ENCODE data around the gene FGF8. TPM values are rescaled to one million over a fixed set of nuclear protein-coding genes. Genes with fewer than 3 reads are reported as not detected.

The FGF8 gene
- total and polyA plus RNA-seq, 2 of the 4 experiments (the other 2 are of a cell fraction) = 0.17 TPM; not detected in 1

GRCh38 chr10:101797403-101798059 lies 21.6 kb upstream of the FGF8 start:
- in situ Hi-C loops (cut with MboI; ENCODE audit: low sequenced_read_pairs) (no loop called here), dilution Hi-C loops (cut with HindIII; ENCODE audit: low sequenced_read_pairs, unreplicated experiment) (no loop called here), intact Hi-C loops (cut with micrococcal nuclease) (no loop called here)
- Histone ChIP-seq H3K9me3 (ENCODE audit: control insufficient read depth, insufficient read depth, low read length) (no peaks in the 10 kb centered on the region), H2BK120ac (ENCODE audit: low read depth, low read length) (no peak overlapping the region), H2BK20ac (ENCODE audit: low read depth, low read length) (no peak overlapping the region), H3K4me2 (ENCODE audit: low read depth, low read length) (no peak overlapping the region), H3K14ac (replicated peaks; ENCODE audit: low read depth, low read length) (no peak overlapping the region), H3K18ac (ENCODE audit: low read depth, low read length) (no peak overlapping the region), H3K9ac (ENCODE audit: low read depth, low read length) (no peak overlapping the region), H4K8ac (ENCODE audit: low read depth in 2 of 2, low read length in 2 of 2) (no peak overlapping the region), H2BK15ac (ENCODE audit: low read depth, low read length) (no peak overlapping the region), H3K4ac (ENCODE audit: low read depth, low read length) (no peak overlapping the region), H3K27me3 (ENCODE audit: control insufficient read depth, insufficient read depth, low read length) (no peaks in the 10 kb centered on the region), H3K23ac (ENCODE audit: low read depth, low read length) (no peak overlapping the region), H2AFZ (replicated peaks; ENCODE audit: low read length, poor library complexity) (no peak overlapping the region), H3K27ac (ENCODE audit: insufficient read depth, low read length) (no peak overlapping the region), H2AK5ac (ENCODE audit: low read depth, low read length) (no peak overlapping the region), H4K5ac (ENCODE audit: low read depth, low read length) (no peak overlapping the region), H3K4me3 (ENCODE audit: insufficient read depth, low read depth, low read length) (no peak overlapping the region), H4K91ac (ENCODE audit: insufficient read depth, low read depth, low read length) (no peak overlapping the region), H2BK5ac (ENCODE audit: low read depth, low read length, poor library complexity, severe bottlenecking) (no peak overlapping the region), H3K79me1 (ENCODE audit: low read depth in 1 of 2, low read length in 2 of 2) (peaks cover 47 to 65% of the 10 kb centered on the region in 2 experiments), H2AK9ac (replicated peaks; ENCODE audit: low read depth, low read length, poor library complexity) (no peak overlapping the region), H3K4me1 (ENCODE audit: control insufficient read depth, insufficient read depth, low read length) (no peaks in the 10 kb centered on the region), H3K9me1 (ENCODE audit: insufficient read depth, low read length) (no peaks in the 10 kb centered on the region), H3K56ac (ENCODE audit: extremely low read depth, insufficient read depth, low read length) (no peak overlapping the region), H3K36me3 (ENCODE audit: control insufficient read depth, insufficient read depth, low read length) (peaks cover 64% of the 10 kb centered on the region), H4K20me1 (ENCODE audit: insufficient read depth, low read length) (peaks cover 42% of the 10 kb centered on the region)
- ChIA-PET CTCF (interaction anchor here (0.6 to 0.8 kb wide), 2 partner anchors 9 to 583 kb away, joined by 4 to 5 read pairs; no protein-coding TSS in a partner anchor), POLR2A (ENCODE audit: unreplicated experiment) (interaction anchor here (0.6 kb wide), 1 partner anchor 15 kb away, joined by 9 read pairs; no protein-coding TSS in a partner anchor)
- WGBS, 2 experiments (ENCODE audit: extremely low coverage in 2 of 2, insufficient read length in 1 of 2) = no CpG with 5 or more reads among the region's 4 CpGs
- no peak; the same call in 1 of the 2 replicates for ATAC-seq (ENCODE audit: low read depth)
- no peak for DNase-seq
- no TSS peak for BruUV-seq (replicated peaks)
- TF ChIP-seq MAFK (IDR thresholded peaks at IDR 0.05; ENCODE audit: low read depth, low read length) = no peak
